GM19043 (cell line): ENCODE measurements around the gene LIPC.

Experiments
- ATAC-seq: cut with Tn5 transposase; IDR thresholded peaks from one replicate; pipeline ENCODE4 v1.9.1; 2021; ENCODE audit warnings: low read depth; ENCODE audit not compliant: unreplicated experiment

The LIPC gene

DNA sequence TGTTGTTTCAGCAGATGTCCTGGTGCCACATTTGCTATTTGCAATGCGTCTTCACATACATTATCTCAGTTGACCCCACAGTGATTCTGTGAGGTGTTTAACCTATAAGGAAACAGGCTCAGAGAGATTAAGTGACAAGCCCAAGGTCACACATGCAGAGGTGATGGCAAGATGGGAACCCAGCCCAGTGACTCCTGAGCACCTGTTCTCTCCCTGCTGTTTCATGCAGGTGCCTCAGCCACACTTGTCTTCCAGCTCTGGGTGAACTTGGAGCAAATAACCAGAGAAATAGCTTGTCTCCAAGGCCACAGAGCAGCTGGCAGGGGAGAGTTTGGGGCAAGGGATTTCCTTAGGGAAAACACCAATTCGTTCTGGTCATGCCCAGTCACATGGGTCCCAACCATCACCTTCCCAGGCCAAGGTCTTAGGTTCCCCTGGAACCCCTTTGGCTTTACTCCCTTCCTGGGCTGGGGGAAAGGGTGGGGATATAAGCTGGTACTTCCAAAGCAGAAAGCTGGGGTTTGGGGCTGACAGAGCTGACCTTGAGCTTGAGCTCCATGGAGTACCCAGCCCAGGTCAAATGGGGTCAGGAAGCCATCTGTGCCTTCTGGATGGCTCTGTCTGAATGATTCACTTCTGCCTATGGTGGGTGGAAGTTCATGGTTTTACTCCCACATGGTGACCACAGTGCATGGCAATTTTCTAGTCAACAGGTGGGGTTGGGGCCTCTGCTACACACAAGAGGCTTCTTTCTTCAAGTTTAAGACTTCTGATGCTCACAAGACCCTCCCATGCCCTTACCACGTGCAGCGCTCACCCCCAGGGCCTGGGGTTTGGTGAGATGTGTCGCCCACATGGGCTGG is 22.4 kb downstream of the LIPC start:
- ATAC-seq: peak; percentile 31

DNA sequence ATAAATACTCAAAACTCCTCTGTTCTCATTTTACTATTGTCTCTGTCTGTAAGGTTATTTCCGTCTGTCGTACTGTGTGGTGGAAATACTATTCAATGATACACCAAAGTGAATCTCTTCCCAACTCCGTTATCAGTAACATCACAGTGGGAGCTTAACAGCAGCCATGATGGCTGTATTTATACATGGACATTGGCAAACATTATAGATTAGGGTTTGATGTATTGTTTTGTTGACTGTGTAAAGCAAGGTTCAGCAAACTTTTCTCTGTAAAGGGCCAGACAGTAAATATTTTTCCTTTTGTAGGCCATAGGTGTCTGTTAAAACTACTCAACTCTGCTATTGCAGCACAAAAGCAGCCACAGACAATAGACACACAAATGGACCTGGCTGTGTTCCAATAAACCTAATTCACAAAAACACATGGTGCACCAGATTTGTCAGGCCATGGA is 23.2 kb downstream of the LIPC start:
- ATAC-seq: no peak

DNA sequence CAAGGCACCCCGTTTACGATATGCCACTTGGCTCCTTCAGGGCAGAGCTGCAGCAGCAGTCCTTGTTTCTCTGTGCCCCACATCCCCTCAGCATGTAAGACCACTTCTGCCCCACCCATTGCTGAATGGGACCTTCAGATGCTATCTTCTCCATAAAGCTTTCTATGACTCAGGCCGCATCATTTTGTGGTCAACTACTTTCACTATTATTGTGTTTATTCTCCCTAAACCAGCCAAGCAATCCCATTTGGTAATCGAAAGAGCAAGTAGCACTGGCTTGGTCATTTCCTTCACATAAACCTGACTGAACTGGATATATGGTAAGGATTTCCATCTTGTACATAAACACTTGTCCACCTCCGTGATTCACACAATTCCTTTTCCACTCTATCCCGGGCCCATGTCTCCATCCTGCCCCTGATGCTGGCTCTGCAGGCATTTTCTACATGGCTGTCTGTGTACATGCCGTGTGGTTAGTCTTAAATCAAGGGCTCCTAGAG is 25.7 kb downstream of the LIPC start:
- peak; percentile 65 for ATAC-seq

DNA sequence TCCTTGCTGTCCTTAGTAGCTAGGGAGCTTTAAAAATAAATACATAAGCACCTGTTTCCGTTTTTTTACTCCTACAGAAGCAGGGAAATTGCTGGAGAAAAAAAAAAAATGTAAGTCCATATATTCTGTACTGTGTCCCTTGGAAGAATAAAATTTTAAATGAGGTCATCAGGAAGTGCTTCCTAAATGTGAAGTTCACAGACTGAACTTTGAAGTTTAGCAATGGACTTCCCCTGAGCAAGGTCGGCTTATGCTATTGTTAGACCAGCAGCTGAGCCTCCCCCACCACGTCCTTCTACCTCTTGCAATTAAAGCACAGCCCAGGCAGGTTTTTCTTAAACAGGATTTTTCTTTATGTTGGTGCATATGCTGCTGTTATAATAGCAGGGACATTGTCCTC is 26.3 kb downstream of the LIPC start:
- no peak for ATAC-seq

DNA sequence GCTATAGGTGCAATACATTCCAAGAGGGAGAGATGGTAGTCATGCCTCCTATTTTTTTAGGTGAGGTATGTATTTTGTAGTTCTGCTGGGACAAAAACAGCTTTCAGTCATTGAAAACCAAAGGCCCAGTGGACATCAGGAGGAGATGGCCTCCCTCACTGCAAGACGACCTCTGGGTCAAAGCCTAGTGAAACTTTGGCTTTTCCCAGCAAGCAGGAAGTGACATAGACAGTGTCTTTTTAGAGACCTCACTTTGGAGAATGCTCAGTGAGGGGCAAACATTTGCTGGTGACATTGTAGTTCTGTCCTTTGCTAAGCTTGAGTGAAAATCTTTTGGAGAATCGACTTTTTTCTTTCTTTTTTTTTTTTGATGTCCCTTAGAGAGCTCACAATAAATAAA is 27.3 kb downstream of the LIPC start:
- no peak for ATAC-seq

DNA sequence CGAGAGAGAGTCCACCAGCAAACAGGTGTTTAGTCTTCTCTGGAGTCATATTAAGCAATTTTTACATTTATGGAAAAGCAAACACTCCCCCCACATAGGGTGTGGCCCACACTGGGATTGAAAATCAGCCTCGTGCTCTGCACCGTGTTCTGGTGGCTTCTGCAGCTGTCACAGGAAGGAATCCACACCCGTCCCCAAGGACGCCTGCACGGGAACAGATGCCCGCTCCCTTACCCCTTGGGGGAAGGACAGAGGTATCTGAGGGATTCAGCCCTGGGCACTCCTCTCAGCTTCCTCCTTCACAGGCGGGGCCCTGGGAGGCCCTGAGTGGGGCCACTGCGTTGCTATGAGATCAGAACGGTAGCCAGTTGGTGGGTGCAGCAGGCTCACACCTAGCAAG is 27.8 kb downstream of the LIPC start:
- no peak for ATAC-seq

DNA sequence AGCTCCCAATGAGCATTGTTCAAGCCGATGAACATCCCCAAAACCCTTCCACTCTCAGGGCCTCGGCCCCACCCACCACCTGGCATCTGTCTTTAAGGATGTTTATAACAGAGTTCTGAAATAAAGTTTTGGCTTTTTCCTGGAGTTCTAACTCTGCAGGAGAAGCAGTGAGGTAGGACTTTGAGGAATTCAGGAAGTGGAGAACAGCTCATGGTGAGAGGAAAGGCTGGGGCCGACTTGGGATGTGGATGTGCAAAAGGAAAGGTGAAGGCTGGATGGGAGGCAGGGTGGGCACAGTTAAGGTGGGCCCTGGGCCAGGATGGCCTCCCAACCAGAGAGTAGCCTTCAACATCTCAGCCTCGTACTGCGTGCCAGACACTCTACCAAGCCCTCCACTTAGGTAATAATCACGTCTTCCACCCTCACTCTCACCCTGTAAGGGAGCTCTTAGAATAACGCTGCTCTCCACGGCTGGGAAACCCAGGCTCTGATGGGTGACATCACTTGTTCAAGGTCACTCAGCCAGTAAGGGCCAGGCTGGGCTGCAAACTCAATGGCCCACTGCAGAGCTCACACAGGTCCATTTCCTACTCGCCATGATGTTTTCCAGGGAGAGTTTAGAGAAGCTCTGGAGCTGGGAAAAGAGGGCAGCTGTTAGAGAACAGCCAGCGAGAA is 28.5 kb downstream of the LIPC start:
- no peak for ATAC-seq

DNA sequence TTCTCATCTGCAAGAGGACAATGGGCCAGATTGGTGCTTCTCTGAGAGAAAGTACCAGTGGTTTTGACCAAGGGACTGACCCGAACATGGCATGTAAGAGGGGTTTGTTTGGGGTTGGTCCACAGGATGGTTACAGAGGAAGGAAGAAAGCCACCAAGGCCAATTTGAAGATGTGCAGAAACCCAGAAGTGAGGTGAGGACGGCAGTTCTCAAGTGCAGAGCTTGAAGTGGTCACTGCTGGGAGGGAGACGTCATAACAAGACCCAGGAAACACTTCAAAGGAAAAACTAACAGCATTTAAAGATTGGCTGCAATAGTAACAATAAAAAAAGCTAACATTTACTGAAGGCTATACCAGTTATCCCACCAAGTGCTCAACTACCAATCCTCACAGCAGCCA is 29.1 kb downstream of the LIPC start:
- no peak for ATAC-seq

DNA sequence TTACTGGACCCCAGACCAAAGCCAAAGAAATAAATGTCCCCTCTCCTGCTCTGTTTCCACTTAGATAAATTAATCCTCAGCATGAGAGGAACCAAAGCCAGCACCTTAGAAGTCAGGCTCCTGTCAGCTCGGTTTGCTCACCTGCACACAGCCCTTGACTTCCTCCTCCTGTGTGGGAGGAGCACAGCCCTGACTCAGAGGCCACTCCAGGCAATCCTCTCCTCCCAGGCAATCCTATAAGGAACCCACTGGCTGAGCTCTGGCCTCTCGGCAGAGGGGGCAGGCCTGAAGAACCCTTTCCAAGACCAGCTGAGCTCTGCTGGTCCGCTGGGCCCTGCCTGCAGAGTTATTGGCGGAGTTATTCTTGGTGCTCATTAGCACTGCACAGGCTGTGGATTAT is 30.8 kb downstream of the LIPC start:
- no peak for ATAC-seq

DNA sequence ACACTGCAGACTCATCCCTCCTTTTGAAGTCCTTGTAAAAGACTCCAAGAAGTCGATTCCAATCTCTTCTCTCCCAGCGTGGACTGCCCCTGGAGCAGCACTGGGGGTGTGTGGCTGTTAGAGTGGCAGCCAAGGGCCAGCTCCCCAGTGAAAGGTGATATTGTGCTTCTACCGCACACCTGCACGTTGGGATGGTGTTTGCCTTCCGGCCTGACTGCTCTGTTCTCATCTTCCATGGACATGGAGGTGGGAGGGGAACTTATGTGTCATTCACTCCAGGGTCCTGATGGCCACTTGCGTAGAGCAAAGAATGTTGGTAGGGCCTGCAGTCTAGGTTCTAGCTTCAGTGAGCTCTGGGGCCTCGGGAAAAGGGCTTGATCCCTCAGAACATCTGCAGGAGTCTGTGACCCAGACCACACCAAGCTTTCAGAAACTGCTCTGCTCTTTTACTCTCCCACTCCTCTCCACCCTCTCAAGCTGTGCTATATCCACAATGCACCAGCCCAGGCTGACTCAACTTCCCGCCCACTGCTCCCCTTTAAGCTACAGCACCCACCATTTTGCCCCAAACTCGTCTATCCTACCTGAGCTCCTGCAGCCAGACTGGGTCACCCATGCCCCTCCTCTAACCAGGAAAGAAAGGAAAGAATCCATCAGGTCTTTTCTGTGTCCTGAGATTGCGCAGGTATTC is 31.3 kb downstream of the LIPC start:
- ATAC-seq: no peak

DNA sequence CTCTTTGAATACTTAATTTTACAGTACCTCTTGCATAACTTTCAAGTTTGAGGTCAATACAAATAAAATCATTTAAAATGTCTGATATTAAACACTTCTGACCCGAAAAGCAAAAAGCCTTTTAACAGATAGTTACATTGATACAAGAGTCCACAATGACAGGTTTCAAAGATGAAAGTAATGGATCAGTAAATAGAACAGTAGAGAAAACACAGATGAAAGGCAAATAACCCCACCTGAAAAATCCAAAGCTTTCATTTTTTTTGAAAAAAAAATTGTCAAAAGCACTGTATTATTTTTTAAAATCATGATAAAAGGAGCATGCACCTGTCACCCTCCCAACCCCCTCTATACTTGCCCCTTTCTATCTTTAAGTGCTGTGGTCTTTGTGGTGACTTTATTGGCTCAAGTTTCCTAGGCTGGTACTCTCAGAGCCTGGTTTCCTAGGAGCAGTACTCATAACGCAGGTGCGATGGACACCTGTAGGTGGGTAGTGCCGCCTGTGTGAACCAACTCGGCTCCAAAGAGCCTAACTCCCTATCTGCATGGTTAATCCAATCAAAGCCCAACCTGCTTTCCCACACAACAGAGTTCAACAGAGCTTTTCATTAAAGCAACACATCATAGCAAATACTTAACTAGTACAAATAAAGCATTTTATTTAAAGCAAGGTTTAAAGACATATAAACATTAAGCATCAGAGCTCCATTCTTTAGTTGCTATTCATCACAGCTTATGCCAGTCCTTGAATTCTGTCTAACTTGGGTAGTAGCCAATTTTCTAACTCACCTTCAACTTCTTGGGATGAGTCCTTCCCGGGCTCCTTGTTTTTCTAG is 32.2 kb downstream of the LIPC start:
- ATAC-seq: no peak

DNA sequence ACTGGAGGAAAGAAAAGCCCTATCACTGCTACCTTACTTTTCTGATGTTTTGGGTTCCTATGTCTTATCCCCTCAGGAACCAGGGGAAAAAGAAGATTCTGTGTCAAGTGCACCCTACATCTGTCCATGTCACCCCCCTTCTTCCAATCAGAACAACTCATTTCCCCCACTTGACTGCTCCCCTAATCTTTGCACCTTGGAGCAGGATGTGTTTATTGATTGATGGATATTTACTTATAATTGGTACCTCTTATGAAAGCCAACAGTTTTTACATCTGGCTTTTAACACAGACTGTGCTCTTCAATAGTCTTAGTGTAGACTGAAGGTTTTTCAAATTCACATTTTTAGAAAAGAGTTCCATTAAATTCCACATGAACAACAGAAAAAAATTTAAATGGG is 33.3 kb downstream of the LIPC start:
- ATAC-seq: no peak

DNA sequence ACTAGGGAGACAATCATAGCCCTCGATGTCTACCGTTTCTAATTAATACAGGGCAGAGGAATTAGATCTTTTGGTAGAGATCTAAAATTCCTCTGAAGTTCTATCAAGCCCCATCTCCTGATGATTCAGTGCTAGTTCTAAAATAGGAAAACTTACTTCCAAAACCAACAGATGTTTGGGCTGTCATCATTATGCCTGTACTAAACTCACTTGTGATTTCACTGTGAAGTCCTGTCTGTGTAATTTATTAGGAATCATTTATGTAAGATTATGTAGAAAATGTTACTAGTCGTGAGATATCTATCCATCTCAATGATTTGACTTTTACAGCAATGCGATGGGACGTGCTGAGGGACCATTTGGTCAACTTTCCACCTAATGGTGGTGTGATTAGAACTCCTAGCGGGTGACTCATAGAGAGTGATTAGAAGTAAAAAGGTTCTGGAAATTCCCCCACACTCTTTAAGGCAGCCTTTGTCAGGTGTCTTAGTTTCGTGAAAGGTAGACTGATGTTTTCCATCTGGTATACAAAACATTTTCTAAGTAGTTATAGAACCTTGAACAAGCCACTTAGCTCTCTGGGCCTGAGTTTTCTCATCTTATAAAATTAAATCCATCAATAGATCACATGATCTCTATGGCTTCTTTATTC is 34.2 kb downstream of the LIPC start:
- ATAC-seq: no peak

DNA sequence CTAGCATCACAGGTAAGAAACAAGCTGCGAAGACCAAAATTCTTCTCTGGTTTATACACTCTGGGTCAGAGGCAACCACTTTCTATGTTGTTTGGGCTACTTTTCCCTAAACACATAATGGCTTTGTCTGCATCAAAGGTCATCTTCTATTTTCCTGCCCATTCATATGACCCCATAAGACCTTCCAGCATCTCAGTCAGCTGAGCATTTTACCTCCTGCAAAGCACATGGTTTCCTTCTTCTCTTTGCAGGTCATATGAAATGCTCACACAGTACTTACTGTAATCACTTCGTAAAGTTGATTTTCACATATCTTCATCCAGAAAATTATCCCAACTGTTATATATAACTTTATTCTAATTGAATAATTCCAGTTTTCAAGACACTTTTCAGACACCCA is 34.8 kb downstream of the LIPC start:
- ATAC-seq: no peak

DNA sequence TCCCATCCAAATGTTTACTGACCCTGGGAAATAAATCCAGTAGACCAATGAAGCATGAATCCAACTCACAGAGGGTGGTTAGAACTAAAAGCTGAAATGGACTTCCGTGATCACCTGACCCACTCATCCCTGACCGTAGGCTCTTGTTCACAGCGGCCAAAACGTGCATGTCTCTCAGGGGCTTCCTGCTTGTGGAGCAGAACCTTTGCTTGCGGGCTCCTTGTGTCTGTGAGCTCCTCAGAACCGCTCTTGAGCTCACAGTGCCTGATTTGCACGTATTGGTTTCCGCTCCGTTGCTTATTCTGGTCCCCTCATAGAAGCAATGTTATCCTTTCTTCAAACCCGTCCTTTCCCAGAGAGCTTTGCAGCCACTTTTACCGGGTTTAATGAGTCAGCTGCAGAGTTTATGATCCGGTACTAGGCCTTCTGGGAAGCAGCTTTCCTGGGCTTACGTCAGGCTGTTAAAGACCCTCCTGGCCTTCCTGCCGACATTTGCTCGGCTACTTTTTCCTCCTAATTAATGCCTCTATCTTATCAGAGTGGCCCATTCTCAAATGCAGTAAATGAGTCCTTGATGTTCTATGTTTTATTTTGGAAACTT is 35.4 kb downstream of the LIPC start:
- ATAC-seq: no peak

DNA sequence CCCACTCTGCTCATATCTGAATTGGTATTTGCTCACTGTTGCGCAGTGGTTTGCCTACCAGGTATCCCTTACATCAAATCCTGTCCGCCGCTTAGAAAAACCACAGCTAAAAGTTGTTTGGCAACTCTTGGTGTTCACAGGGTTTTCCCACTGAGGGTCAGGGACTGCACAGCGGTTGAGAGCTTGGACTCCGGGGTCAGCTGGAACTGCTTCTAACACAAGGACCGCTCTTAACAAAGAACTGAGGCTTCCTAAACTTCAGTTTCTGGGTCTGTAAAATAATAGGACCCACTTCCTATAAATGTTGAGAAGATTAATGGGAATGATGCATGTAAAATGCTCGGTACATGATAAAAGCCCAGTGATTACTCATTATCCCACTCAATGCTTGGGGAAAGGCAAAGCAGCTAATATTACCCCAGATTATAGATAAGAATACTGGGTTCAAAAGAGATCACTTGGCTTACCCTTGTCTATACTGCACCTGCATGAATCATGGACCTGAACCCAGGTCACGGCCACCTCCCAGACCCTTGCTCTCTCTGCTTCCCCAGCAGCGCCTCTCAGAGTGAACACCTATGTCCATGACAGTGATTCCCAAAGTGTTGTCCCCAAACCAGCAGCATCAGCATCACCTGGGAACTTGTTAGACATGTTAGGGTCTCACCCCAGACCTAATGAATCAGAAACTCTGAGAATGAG is 36.1 kb downstream of the LIPC start:
- no peak for ATAC-seq

DNA sequence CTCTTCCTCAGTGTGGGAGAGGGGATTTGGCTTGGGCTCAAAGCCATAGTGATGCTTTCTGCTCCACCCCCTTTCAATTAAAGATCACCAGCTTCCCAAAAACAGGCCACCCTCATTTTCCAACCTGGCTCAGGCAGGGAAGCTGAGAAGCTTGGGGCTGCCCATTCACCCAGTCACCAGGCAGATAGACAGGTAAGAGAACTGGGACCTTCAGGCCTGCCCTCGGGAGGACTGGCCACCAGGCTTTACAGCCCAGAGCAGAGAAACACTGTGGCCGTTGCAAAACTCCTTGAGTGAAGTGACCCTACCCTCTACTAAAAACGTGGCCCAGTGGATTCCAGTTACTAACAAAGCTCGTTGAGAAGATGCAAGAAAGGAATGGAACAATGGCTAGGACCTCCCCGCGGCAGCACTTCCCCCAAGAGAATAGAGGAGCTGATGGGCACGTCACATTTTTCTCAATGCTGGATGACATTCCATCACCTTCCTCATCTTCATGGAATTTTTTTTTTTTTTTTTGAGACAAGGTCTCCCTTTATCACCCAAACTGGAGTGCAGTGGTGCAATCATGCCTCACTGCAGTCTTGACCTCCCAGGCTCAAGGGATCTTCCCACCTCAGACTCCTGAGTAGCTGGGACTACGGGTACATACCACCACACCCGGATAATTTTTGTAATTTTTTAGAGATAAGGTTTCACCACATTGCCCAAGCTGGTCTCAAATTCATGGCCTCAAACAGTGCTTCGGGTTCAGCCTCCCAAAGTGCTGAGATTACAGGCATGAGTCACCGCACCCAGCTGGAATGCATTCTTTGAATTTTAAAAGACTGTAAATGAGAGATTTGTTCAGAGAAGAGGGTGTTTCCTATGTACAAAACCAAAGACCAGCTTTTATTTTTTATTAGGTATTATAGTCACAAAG is 37.9 kb downstream of the LIPC start:
- no peak for ATAC-seq

DNA sequence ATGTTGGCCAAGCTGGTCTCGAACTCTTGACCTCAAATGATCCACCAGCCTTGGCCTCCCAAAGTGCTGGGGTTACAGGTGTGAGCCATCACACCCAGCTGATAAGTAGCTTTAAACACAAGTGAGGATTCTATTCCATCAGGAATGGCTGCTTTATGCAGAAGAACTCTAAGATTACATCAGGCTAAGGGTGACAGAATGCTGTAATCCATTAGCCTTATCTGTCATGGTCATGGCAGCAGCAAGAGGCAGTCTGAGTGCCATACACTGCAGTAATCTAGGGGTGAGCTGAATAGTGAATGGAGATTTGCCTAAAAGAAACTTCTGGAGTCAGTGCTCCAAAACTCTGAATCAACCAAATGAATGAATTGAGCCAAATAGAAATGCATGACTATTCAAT is 39.6 kb downstream of the LIPC start:
- no peak for ATAC-seq
